Fibroblast of skin of right quadriceps (primary cell): Measurements from ENCODE around the gene SNRNP48.

Experiments used
- DNase-seq: peaks from one replicate; pipeline ENCODE4 v3.0.0-alpha.2; 2013

Gene SNRNP48

GRCh38 chr6:7559651-7560385, 30.2 kb upstream of the SNRNP48 start:
- no peak for DNase-seq

- no peak for DNase-seq
These were observed 28.6 kb upstream of the SNRNP48 start for GRCh38 chr6:7561153-7561964.

- DNase-seq = no peak
These were observed 27.2 kb upstream of the SNRNP48 start for GRCh38 chr6:7562769-7563168.

GRCh38 chr6:7566107-7566506, 23.9 kb upstream of the SNRNP48 start:
- peak; percentile 48 for DNase-seq

GRCh38 chr6:7566617-7567173, 23.3 kb upstream of the SNRNP48 start:
- no peak for DNase-seq

GRCh38 chr6:7568021-7568420, 22.0 kb upstream of the SNRNP48 start:
- peak; percentile 88 for DNase-seq

GRCh38 chr6:7569082-7569481, 20.9 kb upstream of the SNRNP48 start:
- no peak for DNase-seq

- DNase-seq = no peak
These were observed 17.6 kb upstream of the SNRNP48 start for GRCh38 chr6:7572213-7572943.

GRCh38 chr6:7574500-7574899, 15.5 kb upstream of the SNRNP48 start:
- DNase-seq = no peak

GRCh38 chr6:7578516-7578915, 11.5 kb upstream of the SNRNP48 start:
- no peak for DNase-seq

- no peak for DNase-seq
These were observed 11.1 kb upstream of the SNRNP48 start for GRCh38 chr6:7578931-7579330.

GRCh38 chr6:7579851-7580250, 10.1 kb upstream of the SNRNP48 start:
- no peak for DNase-seq

- DNase-seq = no peak
These were observed 9.5 kb upstream of the SNRNP48 start for GRCh38 chr6:7580537-7580926.

- DNase-seq = no peak
These were observed 8.9 kb upstream of the SNRNP48 start for GRCh38 chr6:7580927-7581618.

GRCh38 chr6:7585287-7585930, 4.6 kb upstream of the SNRNP48 start:
- DNase-seq = no peak

- peak; percentile 61 for DNase-seq
These were observed 2.3 kb upstream of the SNRNP48 start for GRCh38 chr6:7587631-7588100.

GRCh38 chr6:7588506-7588905, 1.5 kb upstream of the SNRNP48 start:
- no peak for DNase-seq

- no peak for DNase-seq
These were observed 777 bp upstream of the SNRNP48 start for GRCh38 chr6:7589221-7589620.

- DNase-seq = peak; percentile 14
These were observed 912 bp downstream of the SNRNP48 start for GRCh38 chr6:7590918-7591302.

GRCh38 chr6:7591770-7592169, 1.8 kb downstream of the SNRNP48 start:
- no peak for DNase-seq

- no peak for DNase-seq
These were observed 3.2 kb downstream of the SNRNP48 start for GRCh38 chr6:7593229-7593628.

- DNase-seq = no peak
These were observed 4.7 kb downstream of the SNRNP48 start for GRCh38 chr6:7594579-7595125.
